Right forelimb (tissue), 1 donor: ENCODE results near the gene TRIM37.
A peak's percentile ranks its signal among the peaks of the same experiment; 100 is the strongest.
"Not testable (repeated sequence)": the region's sequence is repeated elsewhere in the genome, so short reads cannot be mapped to it uniquely, and the experiment has no call there.

Experiments used
- DNase-seq: peaks from one replicate; pipeline ENCODE4 v3.0.0-alpha.2; 2018

The TRIM37 gene, protein sequence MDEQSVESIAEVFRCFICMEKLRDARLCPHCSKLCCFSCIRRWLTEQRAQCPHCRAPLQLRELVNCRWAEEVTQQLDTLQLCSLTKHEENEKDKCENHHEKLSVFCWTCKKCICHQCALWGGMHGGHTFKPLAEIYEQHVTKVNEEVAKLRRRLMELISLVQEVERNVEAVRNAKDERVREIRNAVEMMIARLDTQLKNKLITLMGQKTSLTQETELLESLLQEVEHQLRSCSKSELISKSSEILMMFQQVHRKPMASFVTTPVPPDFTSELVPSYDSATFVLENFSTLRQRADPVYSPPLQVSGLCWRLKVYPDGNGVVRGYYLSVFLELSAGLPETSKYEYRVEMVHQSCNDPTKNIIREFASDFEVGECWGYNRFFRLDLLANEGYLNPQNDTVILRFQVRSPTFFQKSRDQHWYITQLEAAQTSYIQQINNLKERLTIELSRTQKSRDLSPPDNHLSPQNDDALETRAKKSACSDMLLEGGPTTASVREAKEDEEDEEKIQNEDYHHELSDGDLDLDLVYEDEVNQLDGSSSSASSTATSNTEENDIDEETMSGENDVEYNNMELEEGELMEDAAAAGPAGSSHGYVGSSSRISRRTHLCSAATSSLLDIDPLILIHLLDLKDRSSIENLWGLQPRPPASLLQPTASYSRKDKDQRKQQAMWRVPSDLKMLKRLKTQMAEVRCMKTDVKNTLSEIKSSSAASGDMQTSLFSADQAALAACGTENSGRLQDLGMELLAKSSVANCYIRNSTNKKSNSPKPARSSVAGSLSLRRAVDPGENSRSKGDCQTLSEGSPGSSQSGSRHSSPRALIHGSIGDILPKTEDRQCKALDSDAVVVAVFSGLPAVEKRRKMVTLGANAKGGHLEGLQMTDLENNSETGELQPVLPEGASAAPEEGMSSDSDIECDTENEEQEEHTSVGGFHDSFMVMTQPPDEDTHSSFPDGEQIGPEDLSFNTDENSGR

DNA sequence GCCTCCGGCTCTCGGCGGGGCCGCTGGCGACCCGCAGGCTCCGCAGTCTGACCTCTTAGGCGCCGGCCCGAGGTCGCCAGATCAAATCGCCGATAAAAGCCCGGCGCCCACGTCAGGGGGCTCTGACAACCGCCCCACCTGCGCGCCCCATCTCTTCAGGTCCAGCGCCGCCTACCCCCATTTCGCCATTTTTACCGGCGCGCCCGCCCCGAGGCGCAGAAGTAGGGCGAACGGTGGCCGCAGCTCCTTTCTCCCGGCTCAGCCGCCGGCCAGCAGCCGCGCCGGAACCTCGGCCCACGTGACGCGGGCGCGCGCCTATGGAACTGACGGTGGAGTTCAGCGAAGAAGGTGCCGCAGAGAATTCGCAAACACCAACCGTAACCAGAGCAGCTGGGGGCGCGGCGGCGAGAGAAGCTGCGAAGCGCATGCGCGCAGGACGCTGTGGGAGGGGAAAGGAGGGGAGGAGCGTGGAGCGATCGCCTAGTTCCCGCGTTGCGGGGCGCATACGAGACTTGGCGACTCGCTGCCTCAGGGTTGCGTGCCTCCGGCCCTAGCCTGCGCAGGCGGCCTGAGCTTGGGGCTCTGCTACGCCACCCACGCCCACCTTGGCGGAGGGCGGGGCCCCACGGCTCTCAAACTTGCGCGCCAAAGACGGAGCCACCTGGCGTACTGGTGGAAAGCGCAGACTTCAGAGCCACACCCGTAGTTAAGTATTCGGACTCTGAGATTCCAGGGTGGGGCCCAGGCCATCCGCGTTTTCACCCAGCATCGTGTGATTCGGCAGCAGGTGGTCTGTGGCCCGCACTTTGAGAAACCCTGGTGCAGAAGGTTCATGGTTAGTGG is at the start of gene TRIM37:
TSS of gene TRIM37 (minus strand) at position 418 of the 843 bp plus-strand sequence. CDS start 419 bp downstream, outside the sequence.
- DNase-seq, result peak; percentile 99

DNA sequence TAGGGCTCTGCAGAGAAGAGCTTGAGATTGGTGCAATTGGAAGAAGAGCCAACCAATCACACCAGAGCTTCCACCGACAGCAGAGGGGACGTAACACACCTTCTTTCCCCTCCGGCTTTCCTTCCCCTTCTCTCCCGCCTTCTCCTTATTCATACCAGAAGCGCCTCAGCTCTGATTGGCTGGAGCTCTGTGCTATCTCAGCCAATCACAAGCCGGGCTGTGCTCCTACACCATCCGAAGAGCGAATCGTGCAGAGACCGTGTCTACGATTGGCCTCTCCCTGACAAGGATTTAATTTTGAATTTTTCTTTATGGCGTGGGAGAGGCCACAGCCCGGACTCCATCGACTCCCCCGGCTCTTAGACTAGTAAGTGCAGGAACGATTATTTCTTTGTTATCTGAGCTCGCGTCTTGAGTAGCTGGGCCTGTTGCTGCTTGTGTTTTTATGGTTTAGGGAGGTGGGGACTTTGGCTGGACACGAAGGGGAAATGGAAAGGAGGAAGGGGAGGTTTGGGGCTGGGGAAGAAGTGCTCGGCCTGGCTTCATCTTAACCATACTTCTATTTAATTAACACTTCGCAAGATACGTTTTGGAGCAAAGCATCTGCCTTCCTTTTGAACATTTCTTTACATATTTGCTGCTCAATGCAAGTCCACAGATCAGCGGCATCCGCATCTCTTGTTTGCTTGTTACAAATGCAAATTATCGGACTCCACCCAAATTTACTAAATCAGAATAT is 48.9 kb upstream of the TRIM37 start, which contains the start of gene PRR11:
TSS of gene PRR11 (plus strand) at position 308 of the 739 bp plus-strand sequence. CDS start 14,007 bp downstream, outside the sequence.
- DNase-seq, result no peak

DNA sequence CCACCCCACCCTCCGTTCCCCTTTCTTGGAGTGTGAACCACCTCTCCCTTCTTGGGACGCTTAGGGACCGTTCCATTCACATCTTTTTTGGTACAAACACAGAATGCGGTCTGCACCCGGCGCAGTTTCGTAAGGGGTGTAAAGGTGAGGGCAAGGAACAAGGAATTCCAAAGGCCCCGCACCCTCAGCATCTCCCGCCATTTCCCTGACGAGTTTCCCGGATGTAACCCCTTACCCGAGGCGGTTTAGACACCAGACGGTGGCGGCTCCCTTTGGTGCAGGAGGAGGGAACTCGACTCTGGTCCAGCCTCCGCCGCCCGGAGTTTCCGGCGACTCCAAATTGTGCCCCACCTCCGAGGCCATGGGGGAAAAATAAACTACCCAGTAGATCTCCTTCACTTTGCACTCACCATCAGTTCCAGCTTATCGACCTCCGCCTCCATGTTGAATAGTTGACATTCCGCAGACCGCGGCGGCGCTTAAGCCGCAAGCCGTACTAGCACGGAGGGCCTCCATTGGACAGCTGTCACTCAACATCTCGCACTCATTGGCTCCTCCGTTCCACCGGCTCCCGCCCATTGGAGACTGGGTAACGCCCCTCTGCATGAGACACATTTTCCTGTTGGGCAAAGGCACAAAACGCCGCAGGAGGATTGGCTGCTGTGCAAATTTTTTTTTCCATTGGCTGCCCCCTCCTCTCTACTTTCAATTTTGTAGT is 48.2 kb upstream of the TRIM37 start, which contains the start of gene SKA2:
TSS of gene SKA2 (minus strand) at position 466 of the 718 bp plus-strand sequence. CDS start at position 443, 23 bp downstream.
- peak; percentile 98 for DNase-seq

DNA sequence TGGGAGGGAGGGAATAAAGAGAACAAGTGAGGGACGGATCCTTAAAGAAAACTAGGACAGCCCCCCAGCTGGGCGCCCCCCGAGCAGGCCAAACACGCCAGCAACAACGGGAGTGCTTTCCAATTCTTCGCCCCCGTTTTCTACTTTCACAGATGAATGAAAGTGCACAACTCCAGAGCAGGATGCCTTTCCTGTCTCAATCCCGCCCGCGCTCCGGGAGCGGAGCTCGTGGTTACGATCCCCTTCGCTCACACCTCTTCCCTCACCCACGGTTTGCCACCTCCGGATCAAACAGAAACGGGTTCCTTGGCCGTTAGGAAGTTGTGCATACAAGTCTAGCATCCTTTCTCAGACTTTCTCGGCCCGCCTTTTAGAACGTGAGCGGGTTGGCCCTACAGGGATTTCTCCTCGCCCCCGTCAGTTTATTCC is 47.6 kb upstream of the TRIM37 start:
- peak; percentile 78 for DNase-seq

DNA sequence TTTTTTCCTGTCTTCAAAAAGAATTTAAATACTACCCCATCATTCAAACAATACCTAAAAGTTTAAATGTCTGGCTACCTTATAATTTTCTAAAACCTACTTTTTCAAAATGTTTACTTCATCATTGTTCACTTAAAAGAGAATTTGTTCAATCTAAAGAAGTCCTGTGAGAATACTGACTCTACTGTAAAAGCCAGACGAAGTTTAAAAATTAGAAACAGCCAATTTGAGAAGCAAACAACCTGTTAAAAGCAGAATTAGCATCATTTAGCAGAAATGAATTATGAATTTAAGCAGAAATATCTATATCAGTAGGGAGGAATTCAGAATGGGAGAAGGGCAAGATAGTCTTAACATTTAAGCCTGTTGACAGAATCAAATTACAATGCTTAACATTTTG is 46.2 kb upstream of the TRIM37 start:
- DNase-seq, result no peak

DNA sequence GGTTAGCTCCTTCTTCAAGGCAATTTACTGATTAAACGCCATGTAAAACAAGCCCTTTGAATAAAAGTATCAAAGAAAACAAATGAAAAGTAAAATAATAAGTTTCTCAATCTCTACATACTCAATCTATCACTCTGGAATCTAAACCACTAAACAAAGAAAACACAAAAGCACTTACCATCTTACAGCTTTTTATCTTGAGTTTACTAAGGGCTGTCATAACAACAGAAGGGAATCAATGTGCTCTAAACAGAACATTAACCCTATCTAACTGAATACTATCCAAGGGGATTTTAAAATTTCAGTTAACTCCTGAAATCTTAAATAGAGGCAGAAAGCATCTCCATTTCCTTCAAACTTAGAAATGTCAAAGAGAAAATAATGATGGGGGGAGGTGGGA is 44.9 kb upstream of the TRIM37 start:
- DNase-seq, result no peak

DNA sequence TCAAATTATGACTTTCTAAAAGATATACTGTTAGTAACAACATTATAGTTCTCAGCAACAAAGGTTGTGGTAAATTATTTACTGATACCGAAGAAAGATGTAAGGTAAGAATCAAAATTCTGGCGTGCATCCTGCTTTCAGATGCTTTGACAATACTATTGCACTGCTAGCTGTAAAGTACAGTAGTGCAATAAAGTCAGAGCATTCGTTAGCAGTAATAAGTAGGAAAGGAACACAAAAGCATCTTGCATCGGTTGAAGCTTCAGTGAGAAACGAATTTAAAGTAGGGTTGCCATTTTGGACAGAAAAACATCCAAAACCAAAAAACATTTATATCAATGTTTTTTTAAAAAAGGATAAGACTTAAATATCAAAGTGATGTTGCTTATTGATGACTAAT is 44.3 kb upstream of the TRIM37 start:
- DNase-seq, result no peak

DNA sequence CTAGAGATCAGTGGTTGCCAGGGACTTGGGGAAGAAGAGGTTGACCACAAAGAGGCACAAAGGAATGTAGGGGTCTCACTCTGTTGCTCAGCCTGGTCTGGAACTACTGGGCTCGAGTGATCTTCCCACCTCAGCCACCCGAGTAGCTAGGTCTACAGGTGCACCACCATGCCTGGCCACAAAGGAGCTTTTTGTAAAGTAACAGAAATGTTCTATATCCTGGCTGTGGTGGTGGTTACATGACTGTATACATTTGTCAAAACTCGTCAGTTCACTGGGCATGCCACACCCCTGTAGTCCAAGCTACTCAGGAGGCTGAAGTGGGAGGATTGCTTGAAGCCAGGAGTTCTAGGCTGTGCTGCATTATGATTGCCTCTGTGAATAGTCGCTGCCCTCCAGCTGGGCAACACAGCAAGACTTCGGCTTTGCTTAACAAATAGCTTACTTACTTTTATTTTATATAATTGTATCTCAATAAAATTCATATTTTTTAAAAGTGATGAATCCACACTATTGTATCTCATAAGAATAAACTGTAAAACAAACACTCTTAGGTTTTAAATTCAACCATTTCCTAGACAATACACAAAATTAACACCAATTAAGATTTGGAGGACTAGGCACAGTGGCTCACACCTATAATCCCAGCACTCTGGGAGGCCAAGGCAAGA is 43.3 kb upstream of the TRIM37 start:
- no peak for DNase-seq

DNA sequence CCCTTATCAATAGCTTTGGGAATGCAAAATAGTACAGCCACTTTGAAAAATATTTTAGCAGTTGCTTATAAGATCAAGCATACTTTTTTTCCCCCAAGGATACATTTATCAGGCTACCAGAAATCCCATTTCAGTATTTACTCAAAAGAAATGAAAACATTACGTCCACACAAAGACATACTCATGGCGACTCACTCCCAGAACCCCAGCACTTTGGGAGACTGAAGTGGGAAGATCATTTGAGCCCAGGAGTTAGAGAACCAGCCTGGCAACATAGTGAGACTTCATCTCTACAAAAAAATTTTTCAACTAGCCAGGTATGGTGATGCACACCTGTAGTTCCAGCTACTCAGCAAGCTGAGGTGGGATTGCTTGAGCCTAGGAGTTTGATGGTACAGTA is 42.4 kb upstream of the TRIM37 start:
- no peak for DNase-seq

DNA sequence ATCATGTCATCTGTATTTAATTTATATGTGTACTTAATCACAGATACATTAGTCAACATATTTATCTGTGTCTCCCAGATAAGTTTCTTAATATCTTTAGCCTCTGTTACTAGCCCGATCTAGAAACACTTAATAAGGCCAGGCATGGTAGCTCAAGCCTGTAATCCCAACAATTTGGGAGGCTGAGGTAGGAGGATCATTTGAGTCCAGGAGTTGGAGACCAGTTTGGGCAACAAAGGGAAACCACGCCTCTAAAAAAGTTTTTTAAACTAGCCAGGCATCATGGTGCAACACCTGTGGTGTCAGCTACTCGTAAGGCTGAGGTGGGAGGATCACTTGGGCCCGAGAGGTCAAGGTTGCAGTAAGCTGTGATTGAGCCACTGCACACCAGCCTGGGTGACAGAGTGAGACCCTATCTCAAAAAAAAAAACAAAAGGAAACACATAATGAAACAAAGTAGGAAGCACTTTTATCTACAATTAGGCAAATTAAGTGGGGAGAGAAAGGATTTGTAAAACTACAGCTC is 39.0 kb upstream of the TRIM37 start:
- DNase-seq, result no peak

DNA sequence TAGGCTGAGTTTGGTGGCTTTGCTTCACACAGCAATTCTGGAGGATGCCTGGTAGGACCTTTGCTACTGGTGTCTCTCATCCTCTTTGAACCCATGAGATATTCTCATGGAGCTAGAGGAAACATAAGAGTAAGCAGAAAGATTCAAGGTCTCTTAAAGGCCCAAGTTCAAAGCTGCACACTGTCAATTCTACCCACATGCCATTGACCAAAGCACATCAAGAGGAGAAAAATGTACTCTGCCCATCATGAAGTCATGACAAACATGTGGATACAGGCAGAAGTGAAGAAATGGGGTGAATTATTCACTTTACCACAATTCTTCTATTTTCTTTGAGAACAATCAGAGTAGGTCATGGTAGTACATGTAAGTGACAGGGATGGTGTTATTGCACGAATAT is 35.2 kb upstream of the TRIM37 start:
- no peak for DNase-seq

DNA sequence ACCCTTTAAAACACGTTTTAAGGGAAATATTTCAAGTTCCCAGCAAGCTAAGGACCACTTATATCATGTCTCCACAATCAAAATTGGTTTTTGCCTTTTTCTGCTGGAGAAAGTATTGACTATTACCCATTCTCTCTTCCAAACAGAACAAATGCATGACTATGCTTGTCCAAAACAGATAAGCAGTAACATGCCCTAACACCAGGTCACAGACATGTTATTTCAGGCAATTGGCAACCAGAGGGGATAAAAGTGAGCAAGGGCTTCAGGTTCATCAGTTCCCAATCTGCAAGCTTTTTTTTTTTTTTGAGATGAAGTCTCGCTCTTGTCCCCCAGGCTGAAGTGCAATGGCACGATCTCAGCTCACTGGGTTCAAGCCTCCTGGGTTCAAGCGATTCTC is 33.3 kb upstream of the TRIM37 start:
- DNase-seq, result no peak

DNA sequence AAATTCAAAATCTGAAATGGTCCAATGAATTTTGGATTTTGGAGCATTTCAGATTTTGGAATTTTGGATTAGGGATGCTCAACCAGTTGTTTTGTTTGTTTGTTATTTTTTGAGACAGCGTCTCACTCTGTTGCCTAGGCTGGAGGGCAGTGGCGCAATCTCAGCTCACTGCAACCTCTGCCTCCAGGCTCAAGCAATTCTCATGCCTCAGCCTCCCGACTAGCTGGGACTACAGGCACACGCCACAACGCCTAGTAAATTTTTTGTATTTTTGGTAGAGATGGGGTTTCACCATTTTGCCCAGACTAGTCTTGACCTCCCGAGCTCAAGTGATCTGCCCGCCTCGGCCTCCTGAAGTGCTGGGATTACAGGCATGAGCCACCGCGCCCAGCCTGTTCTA is 31.7 kb upstream of the TRIM37 start:
- DNase-seq, result not testable (repeated sequence)

DNA sequence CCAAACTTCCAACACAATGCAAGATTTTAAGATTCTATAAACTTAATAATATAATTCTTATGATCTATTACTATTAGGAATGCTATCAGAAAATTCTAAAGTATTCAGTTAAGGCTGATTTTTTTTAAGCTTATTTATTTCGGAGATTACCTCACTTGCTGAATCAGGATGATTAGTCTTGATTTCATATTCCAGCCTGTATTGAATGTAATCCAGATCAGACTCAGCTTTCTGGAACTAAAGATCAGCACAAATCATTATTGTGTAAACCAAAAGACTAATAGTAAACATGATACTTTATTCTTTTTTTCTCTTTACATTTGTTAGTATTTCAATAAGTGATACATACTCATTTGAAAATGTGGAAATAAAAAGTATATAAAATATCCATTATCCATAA is 24.5 kb upstream of the TRIM37 start:
- DNase-seq, result no peak

DNA sequence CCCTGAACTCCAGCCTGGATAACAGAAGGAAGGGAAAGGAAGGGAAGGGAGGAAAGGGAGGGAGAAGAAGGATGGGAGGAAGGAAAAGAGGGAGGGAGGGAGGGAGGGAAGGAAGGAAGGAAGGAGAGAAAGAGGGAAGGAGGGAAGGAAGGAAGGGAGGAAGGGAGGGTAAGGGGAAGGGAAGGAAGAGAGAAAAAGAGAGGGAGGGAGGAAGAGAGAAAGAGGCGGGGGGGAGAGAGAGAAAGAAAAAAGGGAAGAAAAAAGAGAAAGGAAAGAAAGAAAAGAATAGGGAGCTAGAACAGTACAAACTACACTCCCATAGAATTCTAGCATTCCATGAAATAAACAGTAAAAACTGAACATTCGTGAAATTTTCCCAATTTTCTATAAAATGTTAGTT is 23.1 kb upstream of the TRIM37 start:
- no peak for DNase-seq

DNA sequence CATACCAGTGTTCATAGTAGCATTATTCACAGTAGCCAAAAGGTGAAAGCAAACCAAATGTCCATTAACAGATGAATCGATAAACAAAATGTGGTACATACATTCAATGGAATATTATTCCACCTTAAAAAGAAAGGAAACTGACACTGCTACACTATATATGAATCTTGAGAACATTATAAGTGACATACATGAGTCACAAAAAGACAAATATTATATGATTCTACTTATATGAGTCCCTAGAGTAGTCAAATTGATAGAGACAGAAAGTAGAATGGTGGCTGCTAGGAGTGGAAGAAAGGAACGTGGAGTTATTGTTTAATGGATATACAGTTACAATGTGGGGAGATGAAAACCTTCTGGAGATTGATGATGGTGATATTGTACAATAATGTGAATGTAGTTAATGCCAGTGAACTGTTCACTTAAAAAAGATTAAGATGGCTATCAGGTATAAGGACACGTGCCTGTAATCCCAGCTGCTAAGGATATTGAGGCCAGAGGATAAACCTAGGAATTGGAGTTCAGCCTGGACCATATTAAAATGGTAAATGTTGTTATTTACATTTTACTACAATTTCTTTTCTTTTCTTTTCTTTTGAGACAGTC is 20.2 kb upstream of the TRIM37 start:
- no peak for DNase-seq

DNA sequence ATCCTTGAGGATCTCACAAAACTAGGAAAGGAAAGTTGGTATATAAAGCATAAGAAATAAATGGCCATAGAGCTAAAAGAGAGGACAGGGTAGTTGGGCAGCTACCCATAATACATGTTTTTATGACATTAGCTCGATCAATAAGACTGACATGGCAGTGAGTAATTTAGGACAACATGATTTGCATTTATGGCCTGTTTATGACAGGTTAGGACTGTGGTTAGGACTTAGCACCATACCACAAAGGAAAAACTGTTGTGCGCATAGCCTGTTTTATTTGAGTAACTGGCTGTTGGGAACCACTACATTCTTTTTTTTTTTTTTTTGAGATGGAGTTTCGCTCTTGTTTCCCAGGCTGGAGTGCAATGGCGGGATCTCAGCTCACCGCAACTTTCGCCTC is 18.0 kb upstream of the TRIM37 start:
- no peak for DNase-seq

DNA sequence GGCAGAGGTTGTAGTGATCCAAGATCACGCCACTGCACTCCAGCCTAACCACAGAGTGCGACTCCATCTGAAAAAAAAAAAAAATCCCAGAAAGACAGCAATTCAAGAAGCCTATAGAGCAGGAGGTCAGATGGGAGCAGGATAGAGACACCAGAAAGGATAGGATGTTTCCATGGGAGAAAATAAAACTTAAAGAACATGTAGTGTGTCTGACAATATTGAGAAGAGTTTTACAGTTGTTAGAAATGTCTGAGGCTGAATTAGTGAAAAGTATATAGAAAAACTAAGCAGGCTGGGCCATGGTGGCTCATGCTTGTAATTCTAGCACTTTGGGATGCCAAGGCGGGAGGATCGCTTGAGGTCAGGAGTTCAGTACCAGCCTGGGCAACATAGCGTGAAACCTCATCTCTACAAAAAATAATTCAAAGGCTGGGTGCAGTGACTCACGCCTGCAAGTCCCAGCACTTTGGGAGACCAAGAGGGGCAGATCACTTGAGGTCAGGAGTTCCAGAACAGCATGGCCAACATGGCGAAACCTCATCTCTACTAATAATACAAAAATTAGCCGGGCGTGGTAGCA is 15.3 kb upstream of the TRIM37 start:
- no peak for DNase-seq

DNA sequence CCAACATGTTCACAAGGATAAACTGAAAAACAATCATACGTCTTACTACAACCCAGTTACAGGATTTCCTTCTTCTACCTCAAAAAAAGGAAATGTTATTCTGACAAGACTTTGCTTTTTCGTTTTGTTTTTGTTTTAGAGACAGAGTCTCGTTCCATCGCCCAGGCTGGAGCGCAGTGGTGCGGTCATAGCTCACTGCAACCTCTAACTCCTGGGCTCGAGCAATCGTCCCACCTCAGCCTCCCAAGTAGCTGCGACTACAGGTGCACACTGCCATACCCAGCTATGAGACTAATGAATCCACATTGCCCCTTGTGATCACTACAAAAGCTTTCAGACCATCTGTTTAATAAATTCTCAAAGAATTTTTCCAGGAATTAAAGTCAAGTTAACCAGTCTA is 8.8 kb upstream of the TRIM37 start:
- DNase-seq, result no peak
